ENCODE data around the gene ELAPOR2. TPM values are rescaled to one million over a fixed set of nuclear protein-coding genes. Genes with fewer than 3 reads are reported as not detected.

ELAPOR2 gene
- polyA plus RNA-seq, 1 donor (not counting 4 experiments of a cell fraction or from before 2014, with no cell fraction given): 3.3 TPM

DNA sequence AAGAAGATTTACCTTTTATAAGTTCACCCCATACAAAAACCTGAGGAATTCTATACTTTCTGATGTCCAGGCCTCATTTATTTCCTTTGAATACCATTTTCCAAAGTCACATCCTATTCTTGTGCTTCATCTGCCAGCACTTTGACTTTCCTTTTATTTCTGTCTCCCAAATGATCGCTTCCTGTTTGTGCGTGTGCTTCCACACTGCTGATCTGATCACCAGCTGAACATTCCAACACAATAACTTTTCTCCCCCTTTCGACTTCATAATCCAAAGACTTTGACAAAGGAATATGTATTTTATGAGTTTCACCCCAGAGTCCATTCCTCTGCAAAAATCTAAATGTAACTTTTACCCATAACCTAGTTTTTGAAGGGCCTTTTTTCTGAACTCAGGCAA is 3.1 kb downstream of the ELAPOR2 start:
- H3K9me1 ChIP-seq (ENCODE audit: control insufficient read depth, extremely low read depth, insufficient read depth, low read length): no peaks in the 10 kb centered on the region
- no peak overlapping the region for H2AFZ ChIP-seq (ENCODE audit: control insufficient read depth, low read length)
- H3K27me3 ChIP-seq (ENCODE audit: control insufficient read depth, extremely low read depth, insufficient read depth, low read length): peaks cover 5% of the 10 kb centered on the region
- H4K20me1 ChIP-seq (ENCODE audit: control insufficient read depth, extremely low read depth, insufficient read depth, low read length): no peaks in the 10 kb centered on the region
- H3K9me3 ChIP-seq (ENCODE audit: control insufficient read depth, low read depth, low read length): no peaks in the 10 kb centered on the region
- no peak overlapping the region for H3K4me2 ChIP-seq (ENCODE audit: control insufficient read depth, extremely low read depth, insufficient read depth, low read depth, low read length)
- dilution Hi-C loops (cut with MboI; ENCODE audit: extremely low pct_ligation_motif_present, low sequenced_read_pairs): no loop called here
- no peaks in the 10 kb centered on the region for H3K79me2 ChIP-seq (ENCODE audit: control insufficient read depth, insufficient read depth, low read length)
- TF ChIP-seq, protein P1, sequence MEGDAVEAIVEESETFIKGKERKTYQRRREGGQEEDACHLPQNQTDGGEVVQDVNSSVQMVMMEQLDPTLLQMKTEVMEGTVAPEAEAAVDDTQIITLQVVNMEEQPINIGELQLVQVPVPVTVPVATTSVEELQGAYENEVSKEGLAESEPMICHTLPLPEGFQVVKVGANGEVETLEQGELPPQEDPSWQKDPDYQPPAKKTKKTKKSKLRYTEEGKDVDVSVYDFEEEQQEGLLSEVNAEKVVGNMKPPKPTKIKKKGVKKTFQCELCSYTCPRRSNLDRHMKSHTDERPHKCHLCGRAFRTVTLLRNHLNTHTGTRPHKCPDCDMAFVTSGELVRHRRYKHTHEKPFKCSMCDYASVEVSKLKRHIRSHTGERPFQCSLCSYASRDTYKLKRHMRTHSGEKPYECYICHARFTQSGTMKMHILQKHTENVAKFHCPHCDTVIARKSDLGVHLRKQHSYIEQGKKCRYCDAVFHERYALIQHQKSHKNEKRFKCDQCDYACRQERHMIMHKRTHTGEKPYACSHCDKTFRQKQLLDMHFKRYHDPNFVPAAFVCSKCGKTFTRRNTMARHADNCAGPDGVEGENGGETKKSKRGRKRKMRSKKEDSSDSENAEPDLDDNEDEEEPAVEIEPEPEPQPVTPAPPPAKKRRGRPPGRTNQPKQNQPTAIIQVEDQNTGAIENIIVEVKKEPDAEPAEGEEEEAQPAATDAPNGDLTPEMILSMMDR (optimal IDR thresholded peaks at IDR 0.05 in 1 of 3, IDR thresholded peaks at IDR 0.05 in 1 of 3, conservative IDR thresholded peaks at IDR 0.05 in 1 of 3; ENCODE audit: extremely low read depth in 1 of 3, insufficient read depth in 2 of 3, low read length in 3 of 3): no peak
- no peak for TF ChIP-seq EZH2 (IDR thresholded peaks at IDR 0.05; ENCODE audit: low read length)
- no peaks in the 10 kb centered on the region for H3K36me3 ChIP-seq (ENCODE audit: control insufficient read depth in 2 of 2, extremely low read depth in 1 of 2, insufficient read depth in 2 of 2, low read length in 2 of 2)
- H3K9ac ChIP-seq (ENCODE audit: control insufficient read depth, extremely low read depth, insufficient read depth, low read length): no peak overlapping the region
- no peak for DNase-seq (ENCODE audit: low read depth, low spot score)
- FAIRE-seq: no peak
- no peak overlapping the region for H3K4me3 ChIP-seq (ENCODE audit: control insufficient read depth in 2 of 3, extremely low read depth in 1 of 3, insufficient read depth in 2 of 3, low read depth in 1 of 3, low read length in 3 of 3)
- peaks cover 5% of the 10 kb centered on the region for H3K4me1 ChIP-seq (ENCODE audit: control insufficient read depth, extremely low read depth, insufficient read depth, low read length)
- H3K27ac ChIP-seq (ENCODE audit: control insufficient read depth, insufficient read depth, low read length): no peak overlapping the region

GRCh38 chr7:87048839-87049238 is 10.6 kb downstream of the ELAPOR2 start:
- FAIRE-seq (no peak), DNase-seq (ENCODE audit: low read depth, low spot score) (no peak)
- Histone ChIP-seq H3K79me2 (ENCODE audit: control insufficient read depth, insufficient read depth, low read length) (no peaks in the 10 kb centered on the region), H3K27me3 (ENCODE audit: control insufficient read depth, extremely low read depth, insufficient read depth, low read length) (no peaks in the 10 kb centered on the region), H2AFZ (ENCODE audit: control insufficient read depth, low read length) (no peak overlapping the region), H3K9me3 (ENCODE audit: control insufficient read depth, low read depth, low read length) (no peaks in the 10 kb centered on the region), H3K9ac (ENCODE audit: control insufficient read depth, extremely low read depth, insufficient read depth, low read length) (no peak overlapping the region), H3K4me3 (ENCODE audit: control insufficient read depth in 2 of 3, extremely low read depth in 1 of 3, insufficient read depth in 2 of 3, low read depth in 1 of 3, low read length in 3 of 3) (no peak overlapping the region), H3K4me1 (ENCODE audit: control insufficient read depth, extremely low read depth, insufficient read depth, low read length) (no peaks in the 10 kb centered on the region), H3K9me1 (ENCODE audit: control insufficient read depth, extremely low read depth, insufficient read depth, low read length) (no peaks in the 10 kb centered on the region), H3K36me3 (ENCODE audit: control insufficient read depth in 2 of 2, extremely low read depth in 1 of 2, insufficient read depth in 2 of 2, low read length in 2 of 2) (no peaks in the 10 kb centered on the region), H3K27ac (ENCODE audit: control insufficient read depth, insufficient read depth, low read length) (no peak overlapping the region), H4K20me1 (ENCODE audit: control insufficient read depth, extremely low read depth, insufficient read depth, low read length) (no peaks in the 10 kb centered on the region), H3K4me2 (ENCODE audit: control insufficient read depth, extremely low read depth, insufficient read depth, low read depth, low read length) (no peak overlapping the region)
- no peak for TF ChIP-seq EZH2 (IDR thresholded peaks at IDR 0.05; ENCODE audit: low read length)
- TF ChIP-seq, protein P1 (optimal IDR thresholded peaks at IDR 0.05 in 1 of 3, IDR thresholded peaks at IDR 0.05 in 1 of 3, conservative IDR thresholded peaks at IDR 0.05 in 1 of 3; ENCODE audit: extremely low read depth in 1 of 3, insufficient read depth in 2 of 3, low read length in 3 of 3): no peak
- dilution Hi-C loops (cut with MboI; ENCODE audit: extremely low pct_ligation_motif_present, low sequenced_read_pairs): no loop called here

Data from keratinocyte (primary cell).